Liver (tissue), 9 donors: ENCODE data around the gene RNF111. TPM values are rescaled to one million over a fixed set of nuclear protein-coding genes. Genes with fewer than 3 reads are reported as not detected.

ENCODE experiments used
- DNase-seq: peaks from one replicate; pipeline ENCODE4 v3.0.0-alpha.2; 2017; ENCODE audit warnings: low spot score
- H3K27ac ChIP-seq, 2 donors: one replicate each; pipeline ENCODE4 v1.7.0; 2013; ENCODE audit warnings: inconsistent platforms in 2 of 2, low read length in 2 of 2, control low read depth in 1 of 2, low read depth in 1 of 2, mild to moderate bottlenecking in 1 of 2
- H3K27me3 ChIP-seq, 4 donors: one replicate each; pipeline versions ENCODE4 v1.6.1 to v1.7.0; 2013; ENCODE audit warnings: low read length in 3 of 4, inconsistent platforms in 1 of 4, mild to moderate bottlenecking in 1 of 4, moderate library complexity in 1 of 4; ENCODE audit not compliant: control insufficient read depth in 4 of 4, insufficient read depth in 4 of 4
- H3K36me3 ChIP-seq, 4 donors: one replicate each; pipeline versions ENCODE4 v1.6.1 to v1.7.0; 2013; ENCODE audit warnings: low read length in 3 of 4, mild to moderate bottlenecking in 3 of 4, low read depth in 1 of 4, moderate library complexity in 1 of 4; ENCODE audit not compliant: control insufficient read depth in 4 of 4, insufficient read depth in 3 of 4
- H3K4me1 ChIP-seq, 4 donors: one replicate each; pipeline versions ENCODE4 v1.6.1 to v1.7.0; 2013; ENCODE audit warnings: low read length in 3 of 4, mild to moderate bottlenecking in 3 of 4, moderate library complexity in 1 of 4; ENCODE audit not compliant: control insufficient read depth in 4 of 4, insufficient read depth in 4 of 4
- H3K4me3 ChIP-seq, 3 donors: one replicate each; pipeline versions ENCODE4 v1.6.1 to v1.7.0; 2013; ENCODE audit warnings: low read length in 3 of 3, control low read depth in 1 of 3, low read depth in 1 of 3, mild to moderate bottlenecking in 1 of 3
- H3K9ac ChIP-seq, 2 donors: one replicate each; pipeline ENCODE4 v1.7.0; 2013; ENCODE audit warnings: low read length in 2 of 2, mild to moderate bottlenecking in 2 of 2, moderate library complexity in 2 of 2, control low read depth in 1 of 2, low read depth in 1 of 2
- H3K9me3 ChIP-seq, 4 donors: one replicate each; pipeline versions ENCODE4 v1.6.1 to v1.7.0; 2013; ENCODE audit warnings: low read length in 3 of 4; ENCODE audit not compliant: control insufficient read depth in 4 of 4
- EGR1 ChIP-seq, 2 donors: IDR thresholded peaks; 2 replicates each; pipeline ENCODE4 v1.6.1; 2016 to 2018; ENCODE audit warnings: antibody characterized with exemption in 2 of 2, low read depth in 2 of 2
- FOXA1 ChIP-seq: IDR thresholded peaks from 2 replicates; pipeline ENCODE4 v1.6.1; 2016; ENCODE audit warnings: antibody characterized with exemption
- FOXA2 ChIP-seq: IDR thresholded peaks from 2 replicates; pipeline ENCODE4 v1.6.1; 2016; ENCODE audit warnings: antibody characterized with exemption
- GABPA ChIP-seq, 2 donors: IDR thresholded peaks in 1 of 2; conservative IDR thresholded peaks in 1 of 2; 2 replicates each; pipeline ENCODE4 v1.6.1; 2016; ENCODE audit warnings: antibody characterized with exemption in 2 of 2, mild to moderate bottlenecking in 1 of 2, moderate library complexity in 1 of 2
- HNF4A ChIP-seq, 2 donors: conservative IDR thresholded peaks; 2 replicates each; pipeline ENCODE4 v1.6.1; 2016; ENCODE audit warnings: antibody characterized with exemption in 2 of 2, mild to moderate bottlenecking in 2 of 2
- HNF4G ChIP-seq: IDR thresholded peaks from 2 replicates; pipeline ENCODE4 v1.6.1; 2016; ENCODE audit warnings: antibody characterized with exemption
- JUND ChIP-seq, 2 donors: IDR thresholded peaks; 2 replicates each; pipeline ENCODE4 v1.6.1; 2016; ENCODE audit warnings: antibody characterized with exemption in 2 of 2
- NR2F2 ChIP-seq: IDR thresholded peaks from 2 replicates; pipeline ENCODE4 v1.6.1; 2016; ENCODE audit warnings: antibody characterized with exemption
- RAD21 ChIP-seq, 2 donors: IDR thresholded peaks; 2 replicates each; pipeline ENCODE4 v1.6.1; 2016; ENCODE audit warnings: antibody characterized with exemption in 2 of 2, mild to moderate bottlenecking in 2 of 2
- RXRA ChIP-seq, 2 donors: IDR thresholded peaks; 2 replicates each; pipeline ENCODE4 v1.6.1; 2017 to 2018; ENCODE audit warnings: antibody characterized with exemption in 2 of 2, mild to moderate bottlenecking in 1 of 2
- SP1 ChIP-seq: IDR thresholded peaks from 2 replicates; pipeline ENCODE4 v1.6.1; 2018; ENCODE audit warnings: antibody characterized with exemption, mild to moderate bottlenecking
- TAF1 ChIP-seq: conservative IDR thresholded peaks from 2 replicates; pipeline ENCODE4 v1.6.1; 2016; ENCODE audit warnings: antibody characterized with exemption, mild to moderate bottlenecking
- YY1 ChIP-seq: IDR thresholded peaks from 2 replicates; pipeline ENCODE4 v1.6.1; 2016; ENCODE audit warnings: antibody characterized with exemption, mild to moderate bottlenecking
- WGBS: extraction: QIAGEN DNeasy Blood & Tissue Kit; methylation state at CpG from one replicate; pipeline ENCODE4 v1.1.7; 2013; 5-methylcytosine and 5-hydroxymethylcytosine counted together
- polyA plus RNA-seq, 2 donors: library from polyadenylated mRNA; stranded (reverse) in 1 of 2; unstranded in 1 of 2; fragments of 200-250 nt in 1 of 2; fragments of >200 nt in 1 of 2; fragmentation: Nextera tagmentation in 1 of 2; extraction: Ambion mirVana in 1 of 2; gene quantifications; one replicate each; pipeline versions ENCODE4 v1.2.1 to v1.2.3, GENCODE V29; 2013 to 2015
- total RNA-seq, 2 donors: library from RNA; depleted of rRNA; stranded (reverse); fragments of >200 nt; gene quantifications; one replicate each; pipeline ENCODE4 v1.2.3, GENCODE V29; 2014
- TF ChIP-seq, protein P1 (sequence below): IDR thresholded peaks from 2 replicates; pipeline ENCODE4 v1.6.1; 2016; ENCODE audit warnings: antibody characterized with exemption
- TF ChIP-seq, protein P2 (sequence below): IDR thresholded peaks from 2 replicates; pipeline ENCODE4 v1.6.1; 2016; ENCODE audit warnings: antibody characterized with exemption, mild to moderate bottlenecking
- TF ChIP-seq, protein P3 (sequence below): IDR thresholded peaks from 2 replicates; pipeline ENCODE4 v1.6.1; 2016; ENCODE audit warnings: antibody characterized with exemption
- TF ChIP-seq, protein P4 (sequence below): fragments of 150-350 bp; IDR thresholded peaks from 2 replicates; pipeline ENCODE4 v1.5.1; 2017; ENCODE audit warnings: improper control_type of control experiment, low read depth, low read length; ENCODE audit not compliant: missing input control
- donor health status: healthy.
- donor health status: healthy.
- donor health status: healthy.
- donor health status: healthy.
- donor health status: healthy.

Gene RNF111
- total and polyA plus RNA-seq, 4 donors = 5.1 to 16.9 (median 10.4) TPM

DNA sequence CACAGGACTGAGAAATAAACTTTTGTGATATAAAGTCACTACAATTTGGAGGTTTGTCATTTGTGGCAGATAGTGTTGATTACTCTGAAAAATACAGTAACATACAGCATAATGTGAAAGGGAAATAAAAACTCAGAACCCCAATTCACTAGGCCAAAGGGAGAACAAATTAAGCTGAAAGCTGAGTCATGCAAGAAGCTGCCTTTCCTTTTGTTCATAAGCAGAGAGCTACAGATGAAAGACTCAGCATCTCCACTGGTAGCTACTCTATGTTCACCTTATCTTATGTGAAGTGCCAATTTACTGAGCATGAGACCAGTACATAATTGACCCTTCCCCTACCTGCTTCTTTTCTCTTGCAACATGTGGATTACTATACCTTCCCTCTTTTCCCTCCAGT is 34.7 kb upstream of the RNF111 start:
- Histone ChIP-seq H3K9me3 (no peaks in the 10 kb centered on the region), H3K4me1 (peaks cover 0 to 3% (median 0%) of the 10 kb centered on the region in 4 donors), H3K9ac (no peak overlapping the region), H3K27ac (no peak overlapping the region), H3K4me3 (no peak overlapping the region), H3K36me3 (no peaks in the 10 kb centered on the region), H3K27me3 (no peaks in the 10 kb centered on the region)
- DNase-seq = no peak
- TF ChIP-seq FOXA2 (no peak), HNF4G (no peak), RXRA (IDR thresholded peaks at IDR 0.05) (no peak)

DNA sequence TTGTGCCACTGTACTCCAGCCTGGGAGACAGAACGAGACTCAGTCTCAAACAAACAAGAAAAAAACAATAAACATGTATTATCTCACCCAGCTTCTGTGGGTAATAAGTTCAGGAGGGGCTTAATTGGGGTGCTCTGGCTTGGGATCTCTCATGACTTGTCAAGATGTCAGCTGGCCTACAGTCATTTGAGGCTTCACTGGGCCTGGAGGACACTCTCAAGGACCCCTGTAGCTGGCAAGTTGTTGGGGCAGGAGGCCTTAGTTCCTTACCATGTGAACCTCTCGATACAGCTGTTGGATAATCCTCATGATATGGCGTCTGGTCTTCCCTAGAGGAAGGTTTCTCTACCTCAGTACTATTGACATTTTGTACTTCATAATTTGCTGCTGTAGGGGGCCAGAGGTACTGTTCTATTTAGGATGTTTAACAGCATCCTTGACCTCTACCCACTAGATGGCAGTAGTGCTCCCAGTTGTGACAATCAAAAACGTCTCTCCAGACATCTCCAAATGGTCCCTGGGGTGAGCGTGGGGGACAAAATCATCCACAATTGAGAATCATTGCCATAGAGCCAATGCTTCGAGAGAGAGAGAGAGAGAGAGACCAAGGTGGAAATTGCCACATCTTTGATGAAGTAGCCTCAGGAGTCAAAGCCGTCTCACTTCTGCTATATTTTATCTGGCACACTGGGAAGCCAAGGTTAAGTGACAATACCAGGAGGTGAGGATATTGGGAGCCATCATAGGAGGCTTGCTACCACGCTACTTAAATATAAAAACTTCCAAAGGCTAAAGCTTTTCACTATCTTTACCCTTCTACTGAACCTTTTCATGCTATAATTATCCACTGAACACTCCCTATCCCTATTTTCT is 30.1 kb upstream of the RNF111 start:
- 33% methylated on average over 8 of the region's 8 CpGs for WGBS

DNA sequence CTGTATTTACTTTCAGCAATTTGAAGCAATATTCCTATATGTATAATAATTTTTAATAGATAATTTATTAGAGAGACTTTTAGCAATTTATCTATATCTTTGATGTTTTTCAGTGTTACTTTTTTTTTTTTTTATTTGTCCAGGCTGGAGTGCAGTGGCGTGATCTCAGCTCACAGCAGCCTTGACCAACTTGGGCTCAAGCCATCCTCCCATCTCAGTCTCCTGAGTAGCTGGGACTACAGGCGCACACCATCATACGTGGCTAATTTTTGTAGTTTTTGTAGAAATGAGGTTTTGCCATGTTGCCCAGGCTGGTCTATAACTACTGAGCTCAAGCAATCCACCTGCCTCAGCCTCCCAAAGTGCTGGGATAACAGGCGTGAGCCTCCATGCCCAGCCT is 28.7 kb upstream of the RNF111 start:
- no peak overlapping the region for H3K27ac ChIP-seq
- peaks cover 0 to 3% (median 0%) of the 10 kb centered on the region in 4 donors for H3K4me1 ChIP-seq
- no peak overlapping the region for H3K9ac ChIP-seq
- DNase-seq = no peak
- H3K27me3 ChIP-seq = no peaks in the 10 kb centered on the region
- H3K36me3 ChIP-seq = no peaks in the 10 kb centered on the region
- H3K4me3 ChIP-seq = no peak overlapping the region
- H3K9me3 ChIP-seq = no peaks in the 10 kb centered on the region
- WGBS = 88% methylated on average over 4 of the region's 4 CpGs
- TF ChIP-seq, protein P1, sequence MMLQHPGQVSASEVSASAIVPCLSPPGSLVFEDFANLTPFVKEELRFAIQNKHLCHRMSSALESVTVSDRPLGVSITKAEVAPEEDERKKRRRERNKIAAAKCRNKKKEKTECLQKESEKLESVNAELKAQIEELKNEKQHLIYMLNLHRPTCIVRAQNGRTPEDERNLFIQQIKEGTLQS = no peak
- TF ChIP-seq NR2F2 (no peak), EGR1 (IDR thresholded peaks at IDR 0.05; ENCODE audit: low read depth in 2 of 2) (no peak), GABPA (IDR thresholded peaks at IDR 0.05 in 1 of 2, conservative IDR thresholded peaks at IDR 0.05 in 1 of 2) (no peak), HNF4A (conservative IDR thresholded peaks at IDR 0.05) (no peak), TAF1 (no peak), HNF4G (no peak), YY1 (no peak), RXRA (IDR thresholded peaks at IDR 0.05) (no peak)
- TF ChIP-seq, protein P2, sequence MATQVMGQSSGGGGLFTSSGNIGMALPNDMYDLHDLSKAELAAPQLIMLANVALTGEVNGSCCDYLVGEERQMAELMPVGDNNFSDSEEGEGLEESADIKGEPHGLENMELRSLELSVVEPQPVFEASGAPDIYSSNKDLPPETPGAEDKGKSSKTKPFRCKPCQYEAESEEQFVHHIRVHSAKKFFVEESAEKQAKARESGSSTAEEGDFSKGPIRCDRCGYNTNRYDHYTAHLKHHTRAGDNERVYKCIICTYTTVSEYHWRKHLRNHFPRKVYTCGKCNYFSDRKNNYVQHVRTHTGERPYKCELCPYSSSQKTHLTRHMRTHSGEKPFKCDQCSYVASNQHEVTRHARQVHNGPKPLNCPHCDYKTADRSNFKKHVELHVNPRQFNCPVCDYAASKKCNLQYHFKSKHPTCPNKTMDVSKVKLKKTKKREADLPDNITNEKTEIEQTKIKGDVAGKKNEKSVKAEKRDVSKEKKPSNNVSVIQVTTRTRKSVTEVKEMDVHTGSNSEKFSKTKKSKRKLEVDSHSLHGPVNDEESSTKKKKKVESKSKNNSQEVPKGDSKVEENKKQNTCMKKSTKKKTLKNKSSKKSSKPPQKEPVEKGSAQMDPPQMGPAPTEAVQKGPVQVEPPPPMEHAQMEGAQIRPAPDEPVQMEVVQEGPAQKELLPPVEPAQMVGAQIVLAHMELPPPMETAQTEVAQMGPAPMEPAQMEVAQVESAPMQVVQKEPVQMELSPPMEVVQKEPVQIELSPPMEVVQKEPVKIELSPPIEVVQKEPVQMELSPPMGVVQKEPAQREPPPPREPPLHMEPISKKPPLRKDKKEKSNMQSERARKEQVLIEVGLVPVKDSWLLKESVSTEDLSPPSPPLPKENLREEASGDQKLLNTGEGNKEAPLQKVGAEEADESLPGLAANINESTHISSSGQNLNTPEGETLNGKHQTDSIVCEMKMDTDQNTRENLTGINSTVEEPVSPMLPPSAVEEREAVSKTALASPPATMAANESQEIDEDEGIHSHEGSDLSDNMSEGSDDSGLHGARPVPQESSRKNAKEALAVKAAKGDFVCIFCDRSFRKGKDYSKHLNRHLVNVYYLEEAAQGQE = no peak

More for the DNA sequence above, 30.1 kb upstream of the RNF111 start:
- Histone ChIP-seq H3K9ac (no peak overlapping the region), H3K4me3 (no peak overlapping the region), H3K4me1 (peaks cover 0 to 3% (median 0%) of the 10 kb centered on the region in 4 donors), H3K36me3 (no peaks in the 10 kb centered on the region), H3K27ac (no peak overlapping the region), H3K27me3 (no peaks in the 10 kb centered on the region), H3K9me3 (no peaks in the 10 kb centered on the region)
- peak; percentile 47 for DNase-seq
- TF ChIP-seq, protein P3, sequence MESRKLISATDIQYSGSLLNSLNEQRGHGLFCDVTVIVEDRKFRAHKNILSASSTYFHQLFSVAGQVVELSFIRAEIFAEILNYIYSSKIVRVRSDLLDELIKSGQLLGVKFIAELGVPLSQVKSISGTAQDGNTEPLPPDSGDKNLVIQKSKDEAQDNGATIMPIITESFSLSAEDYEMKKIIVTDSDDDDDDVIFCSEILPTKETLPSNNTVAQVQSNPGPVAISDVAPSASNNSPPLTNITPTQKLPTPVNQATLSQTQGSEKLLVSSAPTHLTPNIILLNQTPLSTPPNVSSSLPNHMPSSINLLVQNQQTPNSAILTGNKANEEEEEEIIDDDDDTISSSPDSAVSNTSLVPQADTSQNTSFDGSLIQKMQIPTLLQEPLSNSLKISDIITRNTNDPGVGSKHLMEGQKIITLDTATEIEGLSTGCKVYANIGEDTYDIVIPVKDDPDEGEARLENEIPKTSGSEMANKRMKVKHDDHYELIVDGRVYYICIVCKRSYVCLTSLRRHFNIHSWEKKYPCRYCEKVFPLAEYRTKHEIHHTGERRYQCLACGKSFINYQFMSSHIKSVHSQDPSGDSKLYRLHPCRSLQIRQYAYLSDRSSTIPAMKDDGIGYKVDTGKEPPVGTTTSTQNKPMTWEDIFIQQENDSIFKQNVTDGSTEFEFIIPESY = no peak
- TF ChIP-seq HNF4A (conservative IDR thresholded peaks at IDR 0.05) (no peak), YY1 (no peak), HNF4G (no peak), TAF1 (no peak), GABPA (IDR thresholded peaks at IDR 0.05 in 1 of 2, conservative IDR thresholded peaks at IDR 0.05 in 1 of 2) (no peak), NR2F2 (no peak), SP1 (no peak), FOXA2 (no peak), RAD21 (IDR thresholded peaks at IDR 0.05) (peak; percentile 76 to 85), FOXA1 (no peak), EGR1 (IDR thresholded peaks at IDR 0.05; ENCODE audit: low read depth in 2 of 2) (no peak), RXRA (IDR thresholded peaks at IDR 0.05) (no peak), JUND (IDR thresholded peaks at IDR 0.05) (no peak)
- TF ChIP-seq, protein P4, sequence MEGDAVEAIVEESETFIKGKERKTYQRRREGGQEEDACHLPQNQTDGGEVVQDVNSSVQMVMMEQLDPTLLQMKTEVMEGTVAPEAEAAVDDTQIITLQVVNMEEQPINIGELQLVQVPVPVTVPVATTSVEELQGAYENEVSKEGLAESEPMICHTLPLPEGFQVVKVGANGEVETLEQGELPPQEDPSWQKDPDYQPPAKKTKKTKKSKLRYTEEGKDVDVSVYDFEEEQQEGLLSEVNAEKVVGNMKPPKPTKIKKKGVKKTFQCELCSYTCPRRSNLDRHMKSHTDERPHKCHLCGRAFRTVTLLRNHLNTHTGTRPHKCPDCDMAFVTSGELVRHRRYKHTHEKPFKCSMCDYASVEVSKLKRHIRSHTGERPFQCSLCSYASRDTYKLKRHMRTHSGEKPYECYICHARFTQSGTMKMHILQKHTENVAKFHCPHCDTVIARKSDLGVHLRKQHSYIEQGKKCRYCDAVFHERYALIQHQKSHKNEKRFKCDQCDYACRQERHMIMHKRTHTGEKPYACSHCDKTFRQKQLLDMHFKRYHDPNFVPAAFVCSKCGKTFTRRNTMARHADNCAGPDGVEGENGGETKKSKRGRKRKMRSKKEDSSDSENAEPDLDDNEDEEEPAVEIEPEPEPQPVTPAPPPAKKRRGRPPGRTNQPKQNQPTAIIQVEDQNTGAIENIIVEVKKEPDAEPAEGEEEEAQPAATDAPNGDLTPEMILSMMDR = peak; percentile 72
